ENCODE data around the gene FMO3.

DNA sequence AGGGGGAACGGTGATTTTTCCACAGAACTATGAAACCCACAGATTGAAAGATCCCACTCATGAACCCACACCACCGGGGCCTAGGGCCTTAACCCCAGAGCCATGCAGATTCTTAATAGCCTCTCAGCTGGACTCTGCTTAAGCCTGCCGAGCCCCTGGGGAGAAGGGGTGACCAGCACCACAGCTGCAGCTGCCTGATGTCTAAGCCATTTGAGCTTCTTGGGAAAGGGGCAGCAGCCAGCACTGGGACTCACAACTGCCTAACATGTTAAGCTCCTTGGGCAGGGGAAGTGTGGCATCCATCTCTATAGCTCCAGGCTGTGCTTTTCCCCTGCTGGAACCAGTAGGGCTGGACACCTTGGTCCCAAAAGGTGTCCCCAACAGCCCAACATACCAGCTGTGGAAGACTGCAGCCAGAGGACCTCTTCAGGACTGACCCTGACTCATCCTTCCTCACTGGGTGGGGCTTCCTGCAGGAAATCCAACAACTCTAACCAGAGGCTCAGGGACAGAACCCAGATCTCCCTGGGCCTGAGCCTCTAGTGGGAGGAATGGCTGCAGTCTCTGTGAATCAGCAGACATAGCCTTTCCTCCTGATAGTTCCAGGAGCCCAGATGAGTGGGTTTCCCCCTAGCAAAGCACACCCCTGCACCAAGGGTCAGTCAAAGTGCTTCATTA is 34.6 kb upstream of the FMO3 start:
- TF ChIP-seq EP300 (IDR thresholded peaks at IDR 0.05; ENCODE audit: borderline replicate concordance) = no peak
- TF ChIP-seq YY1 (IDR thresholded peaks at IDR 0.05; ENCODE audit: low read depth) = no peak
- TF ChIP-seq TAF1 (IDR thresholded peaks at IDR 0.05; ENCODE audit: low read depth) = no peak
- TF ChIP-seq, protein P1, sequence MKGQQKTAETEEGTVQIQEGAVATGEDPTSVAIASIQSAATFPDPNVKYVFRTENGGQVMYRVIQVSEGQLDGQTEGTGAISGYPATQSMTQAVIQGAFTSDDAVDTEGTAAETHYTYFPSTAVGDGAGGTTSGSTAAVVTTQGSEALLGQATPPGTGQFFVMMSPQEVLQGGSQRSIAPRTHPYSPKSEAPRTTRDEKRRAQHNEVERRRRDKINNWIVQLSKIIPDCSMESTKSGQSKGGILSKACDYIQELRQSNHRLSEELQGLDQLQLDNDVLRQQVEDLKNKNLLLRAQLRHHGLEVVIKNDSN (IDR thresholded peaks at IDR 0.05) = no peak
- no peak for TF ChIP-seq TEAD4 (IDR thresholded peaks at IDR 0.05)
- TF ChIP-seq, protein P2, sequence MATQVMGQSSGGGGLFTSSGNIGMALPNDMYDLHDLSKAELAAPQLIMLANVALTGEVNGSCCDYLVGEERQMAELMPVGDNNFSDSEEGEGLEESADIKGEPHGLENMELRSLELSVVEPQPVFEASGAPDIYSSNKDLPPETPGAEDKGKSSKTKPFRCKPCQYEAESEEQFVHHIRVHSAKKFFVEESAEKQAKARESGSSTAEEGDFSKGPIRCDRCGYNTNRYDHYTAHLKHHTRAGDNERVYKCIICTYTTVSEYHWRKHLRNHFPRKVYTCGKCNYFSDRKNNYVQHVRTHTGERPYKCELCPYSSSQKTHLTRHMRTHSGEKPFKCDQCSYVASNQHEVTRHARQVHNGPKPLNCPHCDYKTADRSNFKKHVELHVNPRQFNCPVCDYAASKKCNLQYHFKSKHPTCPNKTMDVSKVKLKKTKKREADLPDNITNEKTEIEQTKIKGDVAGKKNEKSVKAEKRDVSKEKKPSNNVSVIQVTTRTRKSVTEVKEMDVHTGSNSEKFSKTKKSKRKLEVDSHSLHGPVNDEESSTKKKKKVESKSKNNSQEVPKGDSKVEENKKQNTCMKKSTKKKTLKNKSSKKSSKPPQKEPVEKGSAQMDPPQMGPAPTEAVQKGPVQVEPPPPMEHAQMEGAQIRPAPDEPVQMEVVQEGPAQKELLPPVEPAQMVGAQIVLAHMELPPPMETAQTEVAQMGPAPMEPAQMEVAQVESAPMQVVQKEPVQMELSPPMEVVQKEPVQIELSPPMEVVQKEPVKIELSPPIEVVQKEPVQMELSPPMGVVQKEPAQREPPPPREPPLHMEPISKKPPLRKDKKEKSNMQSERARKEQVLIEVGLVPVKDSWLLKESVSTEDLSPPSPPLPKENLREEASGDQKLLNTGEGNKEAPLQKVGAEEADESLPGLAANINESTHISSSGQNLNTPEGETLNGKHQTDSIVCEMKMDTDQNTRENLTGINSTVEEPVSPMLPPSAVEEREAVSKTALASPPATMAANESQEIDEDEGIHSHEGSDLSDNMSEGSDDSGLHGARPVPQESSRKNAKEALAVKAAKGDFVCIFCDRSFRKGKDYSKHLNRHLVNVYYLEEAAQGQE (IDR thresholded peaks at IDR 0.05; ENCODE audit: low read depth) = no peak
- TF ChIP-seq RAD21 (IDR thresholded peaks at IDR 0.05; ENCODE audit: low read depth) = no peak
- TF ChIP-seq FOXM1 (IDR thresholded peaks at IDR 0.05; ENCODE audit: borderline replicate concordance, low read depth) = no peak
